IPS-NIHi7 (cell line): ENCODE measurements around the gene UNC93A.
"Not testable (repeated sequence)": the region's sequence is repeated elsewhere in the genome, so short reads cannot be mapped to it uniquely, and the experiment has no call there.

Experiments
- DNase-seq: peaks from one replicate; pipeline ENCODE4 v3.0.0; 2012; ENCODE audit warnings: mixed read lengths; ENCODE audit errors: extremely low spot score

Gene UNC93A

GRCh38 chr6:167290786-167291622 lies at the start of gene UNC93A:
Gene UNC93A (plus strand): TSS chr6:167291315. CDS start chr6:167291490, 175 bp downstream.
- no peak for DNase-seq

GRCh38 chr6:167241321-167242134 lies 49.6 kb upstream of the UNC93A start:
- not testable (repeated sequence) for DNase-seq

DNA sequence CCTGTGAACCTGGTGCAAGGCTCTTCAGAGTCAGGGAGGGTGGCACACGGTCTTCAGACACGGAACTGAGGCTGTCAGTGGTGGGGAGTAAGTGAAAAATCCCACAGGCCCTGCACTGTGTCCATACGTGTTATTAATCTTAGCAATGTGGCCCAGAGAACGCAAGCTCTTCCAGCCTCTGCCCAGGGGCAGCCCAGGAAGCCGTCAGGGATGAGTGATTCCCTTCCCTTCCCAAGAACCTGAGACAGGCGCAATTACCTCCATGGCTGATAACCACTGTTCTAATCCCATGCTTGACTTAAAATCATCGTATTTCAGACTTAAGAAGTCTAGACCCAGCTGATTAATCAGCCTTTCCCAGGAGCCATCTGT lies 49.0 kb upstream of the UNC93A start:
- not testable (repeated sequence) for DNase-seq

DNA sequence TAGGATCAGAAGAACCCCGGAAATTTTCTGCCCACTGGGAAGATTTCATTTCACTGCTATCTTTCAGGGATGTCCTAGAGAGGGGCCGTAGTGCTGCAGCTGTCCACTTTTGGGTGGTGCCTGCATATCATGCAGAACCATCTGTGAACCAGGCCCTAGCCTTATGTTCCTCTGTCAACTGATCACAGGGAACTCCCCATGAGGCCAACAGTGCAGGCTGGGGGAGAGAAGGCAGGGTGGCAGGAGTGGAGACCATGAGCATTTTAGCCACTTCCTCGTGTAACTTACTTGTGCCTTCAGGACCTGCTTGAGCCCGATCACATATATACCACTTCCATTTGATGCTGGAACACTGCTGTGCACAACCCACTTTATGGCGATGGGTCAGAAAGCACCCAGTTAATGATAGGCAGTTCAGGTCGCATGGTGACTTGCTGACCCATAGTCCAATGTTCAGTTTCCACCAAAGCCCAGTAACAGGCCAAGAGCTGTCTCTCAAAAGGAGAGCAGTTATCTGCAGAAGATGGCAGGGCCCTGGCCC lies 48.5 kb upstream of the UNC93A start:
- not testable (repeated sequence) for DNase-seq

DNA sequence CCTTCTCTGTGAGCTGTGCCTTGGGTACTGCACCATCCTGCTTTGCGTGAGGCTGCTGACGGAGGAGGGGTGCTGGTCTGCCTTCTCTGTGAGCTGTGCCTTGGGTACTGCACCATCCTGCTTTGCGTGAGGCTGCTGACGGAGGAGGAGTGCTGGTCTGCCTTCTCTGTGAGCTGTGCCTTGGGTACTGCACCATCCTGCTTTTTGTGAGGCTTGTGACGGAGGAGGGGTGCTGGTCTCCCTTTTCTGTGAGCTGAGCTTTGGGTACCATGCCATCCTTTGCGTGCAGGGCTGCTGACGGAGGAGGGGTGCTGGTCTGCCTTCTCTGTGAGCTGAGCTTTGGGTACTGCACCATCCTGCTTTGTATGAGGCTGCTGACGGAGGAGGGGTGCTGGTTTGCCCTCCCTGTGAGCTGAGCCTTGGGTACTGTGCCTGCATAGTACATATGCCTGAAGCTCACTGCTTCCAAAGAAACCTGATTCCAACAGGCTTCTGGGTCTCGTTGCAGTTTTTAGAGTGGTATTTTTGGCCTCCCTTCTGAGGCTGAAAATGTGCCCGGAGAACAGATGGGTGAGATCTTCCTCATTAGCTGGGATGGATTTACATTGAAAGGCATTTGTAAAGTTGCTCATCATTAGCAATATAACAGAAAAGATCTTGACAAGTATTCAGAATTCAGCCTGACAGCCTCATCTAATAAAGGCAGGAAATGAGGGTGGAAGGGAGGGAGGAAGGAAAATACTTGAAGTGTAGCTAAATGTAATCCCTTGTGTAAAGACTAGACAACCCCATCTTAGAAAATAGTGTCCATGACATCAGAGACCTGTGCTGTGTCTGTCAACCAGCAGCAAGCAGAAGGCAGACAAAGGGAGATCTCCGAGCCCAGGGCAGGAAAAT lies 46.8 kb upstream of the UNC93A start:
- no peak for DNase-seq

DNA sequence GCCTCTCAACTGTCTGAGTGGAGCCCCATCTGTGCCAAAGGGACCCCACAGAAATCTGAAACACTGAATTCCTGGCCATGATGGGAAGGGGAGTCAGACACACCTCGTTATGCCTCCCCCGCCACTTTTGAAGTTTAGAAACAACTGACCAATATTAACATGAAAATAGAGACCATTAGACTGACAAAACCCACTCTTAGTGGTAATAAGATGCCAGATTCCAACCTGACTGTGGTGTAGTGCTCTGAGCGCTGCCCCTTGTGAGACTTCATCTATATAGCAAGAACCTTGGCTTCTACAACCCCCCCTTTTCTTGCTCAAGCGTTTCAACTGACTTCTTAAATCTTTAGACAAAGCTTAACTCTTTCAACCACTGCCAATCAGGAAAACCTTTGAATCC lies 46.1 kb upstream of the UNC93A start:
- no peak for DNase-seq

- no peak for DNase-seq
Observed at GRCh38 chr6:167245591-167245990, 45.5 kb upstream of the UNC93A start.

GRCh38 chr6:167247814-167248595 lies 43.1 kb upstream of the UNC93A start:
- peak; percentile 61 for DNase-seq

DNA sequence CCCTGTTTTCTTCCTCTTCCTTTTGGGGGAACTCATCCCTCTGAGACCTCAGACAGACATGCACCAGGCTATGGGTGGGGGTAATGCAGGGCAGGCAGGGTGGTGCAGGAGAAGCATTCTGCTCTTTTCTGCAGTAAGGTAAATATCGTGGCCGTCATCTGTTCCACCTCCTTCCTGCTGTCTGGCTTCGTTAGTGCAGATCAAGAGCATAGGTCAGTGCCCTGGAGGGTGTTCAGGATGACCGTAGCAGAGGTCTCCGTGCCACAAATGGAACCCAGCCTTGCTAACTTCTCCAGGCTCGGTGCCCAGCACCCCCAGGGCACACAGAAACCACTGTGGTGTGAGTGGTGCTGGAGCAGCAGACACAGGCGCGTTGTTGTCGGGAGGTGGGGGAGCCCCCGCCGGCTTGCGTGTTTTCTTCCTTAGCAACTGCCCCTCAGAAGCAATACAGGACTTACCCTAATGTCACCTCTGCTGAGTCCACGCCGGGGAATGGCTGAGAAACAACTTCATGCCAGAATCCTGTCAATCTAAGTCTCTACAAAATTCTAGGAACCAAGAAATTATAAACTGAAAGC lies 42.1 kb upstream of the UNC93A start:
- not testable (repeated sequence) for DNase-seq

DNA sequence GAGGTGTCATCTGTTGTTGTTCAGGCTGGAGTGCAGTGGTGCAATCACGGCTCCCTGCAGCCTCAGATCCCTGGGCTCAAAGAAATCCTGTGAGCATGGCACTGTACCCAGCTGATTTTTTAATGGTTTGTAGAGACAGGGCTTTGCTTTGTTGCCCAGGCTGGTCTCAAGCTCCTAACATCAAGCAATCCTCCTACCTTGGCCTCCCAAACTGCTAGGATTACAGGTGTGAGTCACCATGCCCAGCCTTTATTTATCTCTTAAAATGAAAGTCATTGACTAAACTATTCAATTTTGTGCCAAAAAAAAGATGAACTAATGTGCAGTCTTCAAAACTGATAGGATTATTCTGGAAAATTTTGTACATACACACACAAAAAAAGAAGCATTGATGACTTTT lies 38.8 kb upstream of the UNC93A start:
- DNase-seq = no peak

- DNase-seq = peak; percentile 62
Observed at GRCh38 chr6:167255918-167256553, 35.1 kb upstream of the UNC93A start.

GRCh38 chr6:167258646-167259045 lies 32.5 kb upstream of the UNC93A start:
- no peak for DNase-seq

GRCh38 chr6:167266057-167266829 lies 24.9 kb upstream of the UNC93A start:
- not testable (repeated sequence) for DNase-seq

GRCh38 chr6:167266830-167267555 lies 24.1 kb upstream of the UNC93A start:
- DNase-seq = peak; percentile 5

- DNase-seq = not testable (repeated sequence)
Observed at GRCh38 chr6:167267556-167267898, 23.6 kb upstream of the UNC93A start.

DNA sequence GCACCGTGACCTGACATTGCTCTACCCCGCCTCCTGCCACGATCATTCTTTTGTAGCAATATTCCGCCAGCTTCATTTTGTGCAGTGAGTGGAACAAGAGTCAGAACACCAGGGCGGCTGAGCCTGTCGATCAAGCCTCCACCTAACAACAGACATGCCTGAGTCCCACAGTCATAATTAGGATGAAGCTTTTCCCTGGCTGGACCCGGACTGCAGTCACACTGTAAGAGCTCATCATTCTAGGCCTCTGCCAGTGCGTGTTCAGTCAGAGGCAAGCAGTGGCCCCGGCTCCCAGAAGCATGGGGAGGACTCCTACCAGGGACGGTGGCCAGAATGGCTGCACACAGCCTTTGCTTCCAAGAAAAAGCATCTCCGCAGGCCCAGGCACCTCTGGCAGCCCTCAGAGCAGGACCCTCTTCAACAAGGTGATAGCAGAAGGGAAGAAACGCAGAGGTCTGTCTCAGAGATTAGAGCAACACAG lies 23.2 kb upstream of the UNC93A start:
- DNase-seq = peak; percentile 6

DNA sequence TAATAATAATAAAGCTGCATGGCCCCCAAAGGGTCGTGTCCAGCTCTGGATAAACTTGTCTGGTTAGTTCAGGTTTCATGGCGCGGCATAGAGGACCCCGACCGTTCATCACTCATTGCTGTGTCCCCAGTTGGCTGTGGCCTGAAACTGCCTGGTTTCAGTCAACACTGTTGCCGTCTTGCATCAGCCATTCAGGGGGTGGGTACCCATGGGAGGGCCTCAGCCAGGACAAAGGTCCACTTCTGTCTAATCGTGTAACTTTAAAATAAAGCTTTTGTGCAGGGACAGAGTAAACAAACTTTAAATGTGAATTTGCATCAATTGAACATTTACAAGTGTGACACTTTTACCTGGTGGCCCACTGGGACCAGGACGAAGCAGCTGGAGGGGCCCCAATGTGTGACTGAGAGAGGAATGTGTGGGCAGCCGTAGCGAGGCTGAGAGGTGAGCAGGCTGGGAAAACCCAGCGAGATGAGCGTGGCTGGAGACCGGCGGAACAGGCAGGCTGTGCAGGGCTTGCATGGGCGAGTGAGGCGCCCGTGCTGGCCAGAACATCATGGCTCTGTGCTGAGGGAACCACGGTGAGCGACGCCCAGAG lies 22.3 kb upstream of the UNC93A start:
- peak; percentile 30 for DNase-seq
